RWPE1 (cell line): ENCODE results near the gene SPATA31C1.
"Not testable (repeated sequence)": the region's sequence is repeated elsewhere in the genome, so short reads cannot be mapped to it uniquely, and the experiment has no call there.

Experiments used
- CTCF ChIA-PET: fragments of 350-600 bp; sonication (Branson Sonifier 250); formaldehyde crosslinking; extraction: SDS; loops from one replicate; lab custom pipeline; 2021; lab: Yijun Ruan, JAX
- POLR2A ChIA-PET: fragments of 400-600 bp; formaldehyde crosslinking; extraction: SDS; loops from one replicate; lab custom pipeline; 2020; ENCODE audit warnings: antibody characterized with exemption; ENCODE audit not compliant: low non-redundant PET; lab: Yijun Ruan, JAX
- DNase-seq: peaks from one replicate; pipeline ENCODE4 v3.0.0; 2012; ENCODE audit warnings: low spot score
- H3K27ac ChIP-seq: fragments of 450-650 bp; 2 replicates; pipeline ENCODE4 v1.5.1; 2017
- CTCF ChIP-seq: fragments of 450-650 bp; conservative IDR thresholded peaks from 2 replicates; pipeline ENCODE4 v1.5.1; 2017; ENCODE audit warnings: low read depth, mild to moderate bottlenecking

Gene SPATA31C1

GRCh38 chr9:87917662-87918061 is at the start of gene SPATA31C1:
Gene SPATA31C1 (plus strand): TSS chr9:87917962.
- CTCF ChIA-PET, DNase-seq, POLR2A ChIA-PET, H3K27ac ChIP-seq: not testable (repeated sequence)

GRCh38 chr9:87868175-87868574 is 49.6 kb upstream of the SPATA31C1 start:
- no peak for TF ChIP-seq CTCF
- ChIA-PET CTCF (no interaction called here), POLR2A (no interaction called here)
- no peak overlapping the region for H3K27ac ChIP-seq
- no peak for DNase-seq

GRCh38 chr9:87868635-87869034 is 49.1 kb upstream of the SPATA31C1 start:
- no peak overlapping the region for H3K27ac ChIP-seq
- TF ChIP-seq CTCF, result no peak
- no peak for DNase-seq
- ChIA-PET POLR2A (no interaction called here), CTCF (no interaction called here)

GRCh38 chr9:87869082-87869481 is 48.7 kb upstream of the SPATA31C1 start:
- TF ChIP-seq CTCF, result no peak
- no peak overlapping the region for H3K27ac ChIP-seq
- CTCF ChIA-PET, result no interaction called here
- DNase-seq, result no peak
- POLR2A ChIA-PET, result no interaction called here

- POLR2A ChIA-PET, result no interaction called here
- no peak for TF ChIP-seq CTCF
Observed at GRCh38 chr9:87871425-87872078, 46.2 kb upstream of the SPATA31C1 start.

GRCh38 chr9:87872079-87872624 is 45.6 kb upstream of the SPATA31C1 start:
- CTCF ChIA-PET, result no interaction called here
- POLR2A ChIA-PET, result no interaction called here
- no peak overlapping the region for H3K27ac ChIP-seq
- TF ChIP-seq CTCF, result no peak
- DNase-seq, result no peak

More at GRCh38 chr9:87871425-87872078, 46.2 kb upstream of the SPATA31C1 start:
- no peak for DNase-seq
- CTCF ChIA-PET, result no interaction called here
- H3K27ac ChIP-seq, result no peak overlapping the region

GRCh38 chr9:87873607-87874303 is 44.0 kb upstream of the SPATA31C1 start:
- CTCF ChIA-PET, result interaction anchor here (1.7 kb wide), 1 partner anchor 61 kb away, joined by 3 read pairs; no protein-coding TSS in a partner anchor
- no peak overlapping the region for H3K27ac ChIP-seq
- POLR2A ChIA-PET, result no interaction called here
- TF ChIP-seq CTCF, result no peak
- DNase-seq, result no peak
